Activated CD4-positive, alpha-beta T cell treated with anti-CD3 and anti-CD28 coated beads, Interleukin-2, amount 10 ng/mL, durations not matched to agents 7 days and 5 days (primary cell): ENCODE results near the gene ALKBH5. TPM values are rescaled to one million over a fixed set of nuclear protein-coding genes. Genes with fewer than 3 reads are reported as not detected.
A peak's percentile ranks its signal among the peaks of the same experiment; 100 is the strongest.

Experiments used
- CTCF ChIA-PET: fragments of 350-600 bp; sonication (Branson Sonifier 250); formaldehyde crosslinking; loops from one replicate; lab custom pipeline; 2021; ENCODE audit warnings: antibody characterized with exemption; lab: Charles Lee
- POLR2A ChIA-PET: fragments of 350-600 bp; sonication (Branson Sonifier 250); formaldehyde crosslinking; loops from one replicate; lab custom pipeline; 2021; ENCODE audit warnings: antibody characterized with exemption; lab: Charles Lee
- DNase-seq: peaks from one replicate; pipeline ENCODE4 v3.0.0-alpha.2; 2020
- H3K27ac Mint-ChIP-seq: one replicate; pipeline ENCODE4 v1.8.0; 2021; ENCODE audit warnings: mild to moderate bottlenecking, moderate library complexity, mixed read lengths
- H3K27me3 Mint-ChIP-seq: one replicate; pipeline ENCODE4 v1.8.0; 2021; ENCODE audit warnings: mixed read lengths
- H3K36me3 Mint-ChIP-seq: one replicate; pipeline ENCODE4 v1.8.0; 2021; ENCODE audit warnings: low read depth, mixed read lengths
- H3K4me1 Mint-ChIP-seq: one replicate; pipeline ENCODE4 v1.8.0; 2021; ENCODE audit warnings: mixed read lengths
- H3K4me3 Mint-ChIP-seq: one replicate; pipeline ENCODE4 v1.8.0; 2021; ENCODE audit warnings: mild to moderate bottlenecking, moderate library complexity, mixed read lengths
- H3K9me3 Mint-ChIP-seq: one replicate; pipeline ENCODE4 v1.8.0; 2021; ENCODE audit warnings: mixed read lengths
- total RNA-seq, 2 experiments: library from RNA; stranded (reverse); gene quantifications; one replicate each; pipeline ENCODE4 v1.2.3, GENCODE V29; 2021

Gene ALKBH5
- total RNA-seq, 2 experiments from 2014 or later = 98.2 to 102 TPM

GRCh38 chr17:18160128-18160856, 23.3 kb upstream of the ALKBH5 start:
- Mint-ChIP-seq H3K4me1 (peaks cover 10% of the 10 kb centered on the region), H3K9me3 (no peaks in the 10 kb centered on the region), H3K27me3 (no peaks in the 10 kb centered on the region), H3K4me3 (no peak overlapping the region), H3K27ac (no peak overlapping the region), H3K36me3 (no peaks in the 10 kb centered on the region)
- DNase-seq = no peak
- ChIA-PET POLR2A (no interaction called here), CTCF (interaction anchor here (0.6 to 2.0 kb wide), 4 partner anchors 10 to 468 kb away, joined by 3 to 7 read pairs (median 4); no protein-coding TSS in a partner anchor)

GRCh38 chr17:18161207-18162145, 22.2 kb upstream of the ALKBH5 start:
- ChIA-PET POLR2A (no interaction called here), CTCF (interaction anchor here (1.6 to 2.0 kb wide), 3 partner anchors 9 to 20 kb away, joined by 4 to 7 read pairs (median 7); no protein-coding TSS in a partner anchor)
- Mint-ChIP-seq H3K4me1 (peaks cover 6% of the 10 kb centered on the region), H3K36me3 (no peaks in the 10 kb centered on the region), H3K27ac (no peak overlapping the region), H3K4me3 (no peak overlapping the region), H3K9me3 (no peaks in the 10 kb centered on the region), H3K27me3 (no peaks in the 10 kb centered on the region)
- no peak for DNase-seq

- Mint-ChIP-seq H3K9me3 (no peaks in the 10 kb centered on the region), H3K4me3 (no peak overlapping the region), H3K27ac (no peak overlapping the region), H3K4me1 (peaks cover 2% of the 10 kb centered on the region), H3K27me3 (no peaks in the 10 kb centered on the region), H3K36me3 (no peaks in the 10 kb centered on the region)
- CTCF ChIA-PET = interaction anchor here (0.6 to 1.5 kb wide), 2 partner anchors 9 to 896 kb away, joined by 3 to 4 read pairs; no protein-coding TSS in a partner anchor
- no peak for DNase-seq
- POLR2A ChIA-PET = no interaction called here
These were observed 20.1 kb upstream of the ALKBH5 start for GRCh38 chr17:18163547-18163946.

GRCh38 chr17:18166894-18167293, 16.7 kb upstream of the ALKBH5 start:
- H3K36me3 Mint-ChIP-seq = no peaks in the 10 kb centered on the region
- POLR2A ChIA-PET = no interaction called here
- H3K4me1 Mint-ChIP-seq = no peaks in the 10 kb centered on the region
- no peak for DNase-seq
- no peak overlapping the region for H3K4me3 Mint-ChIP-seq
- CTCF ChIA-PET = no interaction called here
- no peaks in the 10 kb centered on the region for H3K27me3 Mint-ChIP-seq
- H3K27ac Mint-ChIP-seq = peak overlapping the region; percentile 50
- no peaks in the 10 kb centered on the region for H3K9me3 Mint-ChIP-seq

- H3K9me3 Mint-ChIP-seq = no peaks in the 10 kb centered on the region
These were observed 16.2 kb upstream of the ALKBH5 start for GRCh38 chr17:18167421-18167820.

GRCh38 chr17:18172531-18173278, 10.9 kb upstream of the ALKBH5 start:
- H3K4me3 Mint-ChIP-seq = no peak overlapping the region
- DNase-seq = no peak
- POLR2A ChIA-PET = no interaction called here
- H3K27me3 Mint-ChIP-seq = no peaks in the 10 kb centered on the region
- H3K9me3 Mint-ChIP-seq = no peaks in the 10 kb centered on the region
- CTCF ChIA-PET = interaction anchor here (0.6 to 2.1 kb wide), 3 partner anchors 9 to 213 kb away, joined by 4 to 7 read pairs (median 4); no protein-coding TSS in a partner anchor
- no peak overlapping the region for H3K27ac Mint-ChIP-seq
- H3K4me1 Mint-ChIP-seq = peaks cover 3% of the 10 kb centered on the region
- no peaks in the 10 kb centered on the region for H3K36me3 Mint-ChIP-seq

More at GRCh38 chr17:18167421-18167820, 16.2 kb upstream of the ALKBH5 start:
- Mint-ChIP-seq H3K4me1 (no peaks in the 10 kb centered on the region), H3K4me3 (no peak overlapping the region), H3K36me3 (no peaks in the 10 kb centered on the region), H3K27me3 (no peaks in the 10 kb centered on the region), H3K27ac (peak overlapping the region; percentile 50)
- CTCF ChIA-PET = no interaction called here
- POLR2A ChIA-PET = no interaction called here
- no peak for DNase-seq

- no peaks in the 10 kb centered on the region for H3K27me3 Mint-ChIP-seq
- H3K9me3 Mint-ChIP-seq = no peaks in the 10 kb centered on the region
- no peak overlapping the region for H3K27ac Mint-ChIP-seq
- POLR2A ChIA-PET = no interaction called here
- CTCF ChIA-PET = interaction anchor here (1.3 kb wide), 1 partner anchor 12 kb away, joined by 3 read pairs; no protein-coding TSS in a partner anchor
- H3K36me3 Mint-ChIP-seq = no peaks in the 10 kb centered on the region
- no peak for DNase-seq
- H3K4me3 Mint-ChIP-seq = no peak overlapping the region
- H3K4me1 Mint-ChIP-seq = peaks cover 3% of the 10 kb centered on the region
These were observed 9.9 kb upstream of the ALKBH5 start for GRCh38 chr17:18173740-18174139.

GRCh38 chr17:18176176-18176575, 7.5 kb upstream of the ALKBH5 start:
- CTCF ChIA-PET = no interaction called here
- no peaks in the 10 kb centered on the region for H3K9me3 Mint-ChIP-seq

GRCh38 chr17:18177133-18177532, 6.5 kb upstream of the ALKBH5 start:
- CTCF ChIA-PET = interaction anchor here (1.1 kb wide), 1 partner anchor 24 kb away, joined by 3 read pairs; no protein-coding TSS in a partner anchor
- POLR2A ChIA-PET = no interaction called here
- no peak for DNase-seq
- H3K36me3 Mint-ChIP-seq = no peaks in the 10 kb centered on the region
- H3K4me1 Mint-ChIP-seq = peaks cover 17% of the 10 kb centered on the region
- no peaks in the 10 kb centered on the region for H3K27me3 Mint-ChIP-seq
- H3K27ac Mint-ChIP-seq = no peak overlapping the region
- H3K9me3 Mint-ChIP-seq = no peaks in the 10 kb centered on the region
- H3K4me3 Mint-ChIP-seq = no peak overlapping the region

More at GRCh38 chr17:18176176-18176575, 7.5 kb upstream of the ALKBH5 start:
- no peak overlapping the region for H3K4me3 Mint-ChIP-seq
- peaks cover 8% of the 10 kb centered on the region for H3K4me1 Mint-ChIP-seq
- H3K36me3 Mint-ChIP-seq = no peaks in the 10 kb centered on the region
- POLR2A ChIA-PET = no interaction called here
- DNase-seq = no peak
- H3K27ac Mint-ChIP-seq = no peak overlapping the region
- no peaks in the 10 kb centered on the region for H3K27me3 Mint-ChIP-seq

GRCh38 chr17:18177722-18178121, 5.9 kb upstream of the ALKBH5 start:
- Mint-ChIP-seq H3K36me3 (no peaks in the 10 kb centered on the region), H3K4me3 (no peak overlapping the region), H3K9me3 (no peaks in the 10 kb centered on the region), H3K27ac (no peak overlapping the region), H3K4me1 (peaks cover 20% of the 10 kb centered on the region), H3K27me3 (no peaks in the 10 kb centered on the region)
- no peak for DNase-seq
- ChIA-PET CTCF (interaction anchor here (1.1 kb wide), 1 partner anchor 25 kb away, joined by 3 read pairs; no protein-coding TSS in a partner anchor), POLR2A (no interaction called here)

- no peaks in the 10 kb centered on the region for H3K9me3 Mint-ChIP-seq
- H3K27ac Mint-ChIP-seq = peak overlapping the region; percentile 10
- peaks cover 18% of the 10 kb centered on the region for H3K4me1 Mint-ChIP-seq
- CTCF ChIA-PET = interaction anchor here (1.1 kb wide), 1 partner anchor 19 kb away, joined by 4 read pairs; no protein-coding TSS in a partner anchor
- H3K27me3 Mint-ChIP-seq = no peaks in the 10 kb centered on the region
- no peaks in the 10 kb centered on the region for H3K36me3 Mint-ChIP-seq
- H3K4me3 Mint-ChIP-seq = no peak overlapping the region
- no peak for DNase-seq
- POLR2A ChIA-PET = no interaction called here
These were observed 4.4 kb upstream of the ALKBH5 start for GRCh38 chr17:18179196-18179595.

- H3K4me3 Mint-ChIP-seq = no peak overlapping the region
- no peak for DNase-seq
- H3K4me1 Mint-ChIP-seq = peaks cover 19% of the 10 kb centered on the region
- no peaks in the 10 kb centered on the region for H3K9me3 Mint-ChIP-seq
- no peaks in the 10 kb centered on the region for H3K27me3 Mint-ChIP-seq
- ChIA-PET POLR2A (no interaction called here), CTCF (interaction anchor here (1.5 kb wide), 1 partner anchor 38 kb away, joined by 3 read pairs; no protein-coding TSS in a partner anchor)
- H3K27ac Mint-ChIP-seq = peak overlapping the region; percentile 10
- H3K36me3 Mint-ChIP-seq = peaks cover 2% of the 10 kb centered on the region
These were observed 3.8 kb upstream of the ALKBH5 start for GRCh38 chr17:18179804-18180203.
